Occipital lobe (tissue), 3 donors: ENCODE measurements around the gene SPDYE9. TPM values are rescaled to one million over a fixed set of nuclear protein-coding genes. Genes with fewer than 3 reads are reported as not detected.
"Not testable (repeated sequence)": the region's sequence is repeated elsewhere in the genome, so short reads cannot be mapped to it uniquely, and the experiment has no call there.

Source experiments
- DNase-seq: peaks from one replicate; lab custom pipeline; 2025; lab: John Stamatoyannopoulos, UW
- small RNA-seq: library from RNA; depleted of rRNA; stranded (forward); fragments of <200 nt; gene quantifications from one replicate; pipeline ENCODE3, GENCODE V24; 2014
- total RNA-seq: library from RNA; depleted of rRNA; stranded (reverse); fragments of >200 nt; gene quantifications from one replicate; pipeline ENCODE4 v1.2.3, GENCODE V29; 2014

Gene SPDYE9, protein sequence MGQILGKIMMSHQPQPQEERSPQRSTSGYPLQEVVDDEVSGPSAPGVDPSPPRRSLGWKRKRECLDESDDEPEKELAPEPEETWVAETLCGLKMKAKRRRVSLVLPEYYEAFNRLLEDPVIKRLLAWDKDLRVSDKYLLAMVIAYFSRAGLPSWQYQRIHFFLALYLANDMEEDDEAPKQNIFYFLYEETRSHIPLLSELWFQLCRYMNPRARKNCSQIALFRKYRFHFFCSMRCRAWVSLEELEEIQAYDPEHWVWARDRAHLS
- not detected for total RNA-seq

DNA sequence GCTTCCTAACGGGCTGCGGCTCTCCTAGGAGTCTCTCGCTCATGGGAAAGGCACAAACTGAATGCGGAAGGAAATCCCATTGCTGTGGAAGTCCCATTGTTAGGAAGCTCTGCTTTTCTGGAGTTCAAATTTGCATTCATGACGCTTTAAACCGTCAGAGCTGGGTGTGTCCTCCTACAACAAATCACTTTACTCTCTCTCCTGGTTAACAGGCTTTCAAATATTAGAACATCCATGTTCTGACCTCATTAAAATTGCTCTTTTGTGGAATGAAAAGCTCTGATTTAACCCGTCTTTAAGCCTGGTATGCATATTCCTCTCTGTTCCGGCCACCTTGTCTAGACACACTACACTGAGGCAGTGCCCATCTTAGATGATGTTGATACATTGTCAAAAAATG, at the start of gene SPDYE9:
TSS of gene SPDYE9 (minus strand) at position 101 of the 400 bp plus-strand sequence. CDS start 1,800 bp downstream, outside the sequence.
- not testable (repeated sequence) for DNase-seq

DNA sequence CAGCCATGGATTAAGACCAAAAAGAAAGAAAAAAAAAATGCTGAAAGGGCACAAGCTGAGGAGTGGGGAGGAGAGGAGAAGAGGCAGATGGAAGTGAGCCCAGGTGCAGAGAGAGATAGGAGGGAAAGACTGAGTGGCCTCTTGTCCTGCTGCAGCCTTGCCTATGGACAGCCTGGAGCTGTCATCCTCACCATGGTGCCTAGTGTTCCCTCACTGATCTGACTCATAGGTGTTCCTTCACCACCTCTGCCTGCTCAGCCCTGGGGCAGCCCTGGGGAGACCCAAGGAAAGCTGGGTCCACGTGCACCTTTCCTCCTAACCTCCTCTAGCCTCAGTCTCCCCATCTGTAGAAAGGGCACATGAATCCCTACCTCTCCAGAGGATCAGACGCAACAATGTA, 49.0 kb upstream of the SPDYE9 start:
- DNase-seq = not testable (repeated sequence)

DNA sequence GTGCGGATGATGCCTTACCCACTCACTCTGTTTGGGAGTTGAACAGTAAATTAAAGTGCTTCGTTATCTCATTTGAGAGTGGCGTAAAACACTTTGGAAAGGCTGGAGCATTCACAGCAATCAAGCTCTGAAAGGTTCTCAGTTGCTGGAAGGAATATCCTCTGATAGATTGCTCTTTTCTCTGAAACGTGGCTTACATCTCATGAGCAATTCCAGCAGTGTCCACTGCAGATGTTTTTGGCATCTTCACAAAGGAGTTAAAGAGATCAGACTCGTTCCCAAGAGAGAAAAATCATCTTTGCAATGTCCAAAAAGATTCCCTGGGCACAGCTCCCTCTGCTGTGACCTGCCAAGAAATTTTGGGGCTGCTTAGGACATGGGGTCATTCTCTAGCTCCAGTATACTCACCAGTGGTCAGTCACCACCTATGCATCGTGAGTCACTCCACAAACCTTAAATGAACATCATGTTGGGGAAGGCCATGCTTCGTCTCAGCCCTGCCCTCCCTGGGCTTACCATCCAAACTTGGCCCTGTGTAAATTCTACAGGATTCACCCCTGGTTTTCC, 46.9 kb upstream of the SPDYE9 start:
- not testable (repeated sequence) for DNase-seq

DNA sequence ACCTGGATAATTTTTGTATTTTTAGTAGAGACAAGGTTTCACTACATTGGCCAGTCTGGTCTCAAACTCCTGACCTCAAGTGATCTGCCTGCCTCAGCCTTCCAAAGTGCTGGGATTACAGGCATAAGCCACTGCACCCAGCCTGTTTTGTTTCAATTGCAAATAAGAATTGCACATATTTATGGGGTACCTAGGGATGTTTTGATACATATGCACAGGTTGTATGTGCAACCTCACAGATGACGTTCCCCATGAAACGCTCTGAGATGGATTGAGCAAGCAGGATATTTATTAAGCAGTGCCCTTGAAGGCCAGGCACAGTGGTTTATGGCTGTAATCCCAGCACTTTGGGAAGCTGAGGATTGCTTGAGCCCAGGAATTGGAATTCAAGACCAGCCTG, 44.8 kb upstream of the SPDYE9 start:
- not testable (repeated sequence) for DNase-seq

DNA sequence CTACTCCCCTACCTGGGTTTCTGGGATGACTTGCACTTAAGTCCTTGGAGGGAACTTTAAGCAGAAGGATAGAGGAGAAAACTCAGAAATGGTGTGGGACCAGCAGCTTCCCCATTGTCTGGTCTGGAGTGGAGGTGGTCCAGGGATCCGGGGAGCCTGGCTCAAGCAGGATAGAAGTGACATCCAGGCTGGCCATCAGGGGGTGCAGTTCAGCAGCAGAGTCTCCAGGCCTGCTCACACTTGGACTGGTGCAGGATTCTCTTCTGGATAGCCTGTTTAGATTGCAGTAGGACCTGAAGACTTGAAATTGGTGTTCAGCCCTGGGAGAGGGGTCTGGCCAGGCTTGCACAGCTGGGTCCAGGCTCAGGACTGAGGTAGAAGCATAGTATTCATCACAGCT, 38.3 kb upstream of the SPDYE9 start:
- not testable (repeated sequence) for DNase-seq

DNA sequence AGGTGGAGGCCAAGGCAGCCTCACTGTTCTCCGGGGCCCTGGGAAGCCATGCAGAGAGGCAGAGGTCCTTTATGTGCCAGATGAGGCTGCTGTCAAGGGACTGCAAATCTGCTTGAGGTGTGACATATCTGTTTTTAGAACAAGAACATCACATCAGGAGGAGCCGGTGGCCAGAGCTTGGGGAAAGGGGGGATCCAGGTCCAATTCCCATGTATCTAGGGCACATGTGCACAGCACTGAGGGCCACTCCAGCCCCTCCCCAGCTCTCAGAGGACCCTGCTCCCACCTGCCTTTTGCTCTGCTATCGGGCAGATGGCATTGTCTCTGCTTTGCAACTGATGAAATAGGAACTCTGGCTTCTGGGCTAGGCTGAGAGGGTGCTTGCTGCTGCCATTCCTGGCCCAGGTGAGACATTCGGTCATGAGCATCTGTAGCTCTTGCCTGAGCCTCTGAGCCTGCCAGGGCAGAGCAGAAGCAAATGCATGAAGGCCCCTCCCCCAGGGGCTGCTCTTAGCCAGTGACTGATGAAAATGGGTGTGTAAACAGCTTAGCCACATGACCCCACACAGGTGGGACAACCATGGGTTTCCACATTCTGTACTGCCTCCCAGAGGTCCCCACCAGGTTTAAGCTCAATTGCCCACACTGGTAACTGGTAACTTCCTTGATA, 37.1 kb upstream of the SPDYE9 start:
- not testable (repeated sequence) for DNase-seq

DNA sequence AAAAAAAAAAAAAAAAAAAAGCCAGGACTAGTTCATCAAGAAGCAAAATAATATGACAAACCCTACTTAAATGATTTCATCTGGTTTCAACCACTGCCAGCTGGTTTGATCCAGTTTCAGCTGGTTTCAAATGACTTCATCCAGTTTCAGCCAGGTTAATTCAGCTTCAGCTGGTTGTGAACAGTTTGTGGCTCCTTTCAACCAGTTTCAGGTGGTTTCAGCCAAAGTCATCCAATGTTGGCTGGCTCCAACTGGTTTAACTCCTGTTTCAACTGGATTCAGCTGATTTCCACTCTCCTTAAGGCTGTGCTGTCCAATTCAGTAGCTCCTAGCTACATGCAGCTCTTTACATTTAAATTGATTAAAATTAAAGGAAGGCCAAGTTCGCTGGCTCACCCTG, 32.3 kb upstream of the SPDYE9 start:
- not testable (repeated sequence) for DNase-seq

DNA sequence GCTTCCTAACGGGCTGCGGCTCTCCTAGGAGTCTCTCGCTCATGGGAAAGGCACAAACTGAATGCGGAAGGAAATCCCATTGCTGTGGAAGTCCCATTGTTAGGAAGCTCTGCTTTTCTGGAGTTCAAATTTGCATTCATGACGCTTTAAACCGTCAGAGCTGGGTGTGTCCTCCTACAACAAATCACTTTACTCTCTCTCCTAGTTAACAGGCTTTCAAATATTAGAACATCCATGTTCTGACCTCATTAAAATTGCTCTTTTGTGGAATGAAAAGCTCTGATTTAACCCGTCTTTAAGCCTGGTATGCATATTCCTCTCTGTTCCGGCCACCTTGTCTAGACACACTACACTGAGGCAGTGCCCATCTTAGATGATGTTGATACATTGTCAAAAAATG, 28.0 kb downstream of the SPDYE9 start, which contains the start of gene SPDYE11:
TSS of gene SPDYE11 (minus strand) at position 101 of the 400 bp plus-strand sequence. CDS start 1,800 bp downstream, outside the sequence.
- DNase-seq = not testable (repeated sequence)

DNA sequence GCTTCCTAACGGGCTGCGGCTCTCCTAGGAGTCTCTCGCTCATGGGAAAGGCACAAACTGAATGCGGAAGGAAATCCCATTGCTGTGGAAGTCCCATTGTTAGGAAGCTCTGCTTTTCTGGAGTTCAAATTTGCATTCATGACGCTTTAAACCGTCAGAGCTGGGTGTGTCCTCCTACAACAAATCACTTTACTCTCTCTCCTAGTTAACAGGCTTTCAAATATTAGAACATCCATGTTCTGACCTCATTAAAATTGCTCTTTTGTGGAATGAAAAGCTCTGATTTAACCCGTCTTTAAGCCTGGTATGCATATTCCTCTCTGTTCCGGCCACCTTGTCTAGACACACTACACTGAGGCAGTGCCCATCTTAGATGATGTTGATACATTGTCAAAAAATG, 56.2 kb downstream of the SPDYE9 start, which contains the start of gene SPDYE8:
TSS of gene SPDYE8 (minus strand) at position 101 of the 400 bp plus-strand sequence. CDS start 1,800 bp downstream, outside the sequence.
- DNase-seq = not testable (repeated sequence)

Small RNAs within 50 kb of the gene (small RNA-seq; reads per million reads assigned to genes)
- not detected for gene RF00019

Other genes starting within 250 kb of the SPDYE9 start
- gene POM121, start 160.9 kb downstream of the SPDYE9 start, total RNA-seq = 4.2 TPM
- 0.47 TPM for gene TRIM74, start 116.6 kb downstream of the SPDYE9 start, total RNA-seq
- gene SPDYE8, start 56.3 kb downstream of the SPDYE9 start, total RNA-seq = not detected
- gene SPDYE11, start 28.1 kb downstream of the SPDYE9 start, total RNA-seq = not detected
- 13.9 TPM for gene NSUN5, start 222.8 kb upstream of the SPDYE9 start, total RNA-seq
- gene TRIM50, start 242.0 kb upstream of the SPDYE9 start, total RNA-seq = 0.16 TPM
- not detected for gene FKBP6, start 242.1 kb upstream of the SPDYE9 start, total RNA-seq